GM19438 (cell line): ENCODE data around the gene NPFF.
"Not testable (repeated sequence)": the region's sequence is repeated elsewhere in the genome, so short reads cannot be mapped to it uniquely, and the experiment has no call there.

Experiments used
- ATAC-seq: cut with Tn5 transposase; IDR thresholded peaks from one replicate; pipeline ENCODE4 v1.9.1; 2021; ENCODE audit warnings: low read depth; ENCODE audit not compliant: unreplicated experiment

Gene NPFF

DNA sequence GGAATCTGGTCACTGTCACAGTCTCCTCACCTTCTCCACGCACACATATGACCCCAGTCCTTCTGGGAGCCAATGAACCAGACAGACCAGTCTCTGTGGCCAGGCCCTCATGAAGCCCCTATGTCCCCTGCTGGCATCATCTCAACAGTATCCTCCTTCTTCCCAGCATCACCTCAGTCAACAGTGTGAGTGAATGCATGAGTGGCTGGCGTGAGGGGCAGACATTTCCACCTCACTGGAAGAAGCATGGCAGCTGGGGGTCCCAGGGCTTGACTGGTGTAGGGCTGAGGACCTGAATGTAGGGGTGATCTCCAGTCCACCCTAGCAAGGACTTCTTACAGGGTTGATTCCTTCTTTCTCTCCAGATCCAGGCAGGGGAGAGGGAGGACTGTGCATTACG is 9.8 kb downstream of the NPFF start:
- no peak for ATAC-seq

DNA sequence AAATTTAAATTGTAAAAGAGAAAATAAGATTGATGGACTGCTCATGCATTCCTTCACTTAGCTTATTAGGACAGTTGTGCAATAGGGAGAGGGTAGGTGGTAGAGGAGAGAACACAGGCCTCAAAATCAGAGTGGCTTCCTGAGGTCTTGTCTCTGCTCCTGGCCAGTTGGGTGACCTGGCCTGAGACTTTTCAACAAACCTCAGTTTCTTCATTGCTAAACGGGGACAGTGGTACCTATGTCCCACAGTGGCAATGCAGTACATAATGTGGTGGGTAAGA is 10.6 kb downstream of the NPFF start:
- no peak for ATAC-seq

GRCh38 chr12:53495903-53496751 is 11.2 kb downstream of the NPFF start:
- ATAC-seq = no peak

- no peak for ATAC-seq
Observed at GRCh38 chr12:53493610-53494391, 13.5 kb downstream of the NPFF start.

DNA sequence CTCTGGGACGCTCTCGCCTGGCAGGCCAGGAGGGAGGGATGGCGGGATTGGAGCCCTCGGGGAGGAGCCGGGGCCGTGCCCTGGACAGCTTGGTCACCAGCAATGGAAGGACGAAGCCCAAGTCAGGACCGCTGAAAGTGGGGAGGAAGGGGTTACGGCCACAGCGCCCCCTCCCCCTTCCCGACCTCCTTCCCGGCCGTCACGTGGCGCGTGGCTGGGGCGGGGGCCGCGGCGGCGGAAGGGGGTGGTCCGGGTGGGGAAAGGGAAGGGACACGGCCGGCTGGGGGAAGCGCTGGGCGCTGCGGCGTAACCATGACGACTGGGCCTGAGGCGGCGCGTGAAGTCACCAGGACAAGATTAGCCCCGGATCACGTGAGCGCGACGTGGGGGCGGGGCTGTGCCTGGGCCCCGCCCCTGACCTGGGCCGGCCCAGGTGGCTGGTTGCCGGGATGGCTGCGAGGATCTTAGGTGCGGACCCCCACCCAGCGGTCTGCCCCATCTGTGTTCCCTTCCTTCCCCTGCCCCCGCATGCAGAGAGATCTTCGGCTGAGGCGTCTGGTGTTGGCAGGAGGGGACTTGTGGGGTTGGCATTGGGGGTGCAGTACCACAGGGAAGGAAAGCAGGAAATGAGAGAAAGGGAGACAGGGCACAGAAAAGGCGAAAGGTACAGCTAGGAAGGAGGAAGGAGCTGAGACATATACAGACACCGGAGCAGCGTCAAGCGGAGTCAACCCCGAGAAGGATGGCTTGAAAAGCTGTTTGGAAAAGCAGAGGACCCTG is 14.3 kb downstream of the NPFF start:
- peak; percentile 93 for ATAC-seq

DNA sequence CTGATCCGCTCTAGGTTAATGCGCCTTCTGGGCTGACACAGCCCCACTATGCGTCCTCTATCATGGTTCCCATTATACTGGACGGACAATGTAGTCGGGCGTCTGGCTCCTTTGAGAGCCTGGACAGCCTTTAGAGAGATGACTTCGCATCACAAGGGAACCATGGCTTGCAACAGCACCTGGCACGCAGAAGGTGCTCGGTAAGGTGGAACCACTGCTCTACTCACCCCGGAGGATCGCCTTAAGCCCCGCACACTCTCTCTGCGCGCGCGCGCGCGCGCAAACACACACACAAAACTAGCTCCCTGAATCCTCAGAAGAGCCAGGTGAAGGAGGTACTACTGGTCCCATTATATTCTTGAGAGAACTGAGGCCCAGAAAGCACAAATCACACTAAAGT is 15.1 kb downstream of the NPFF start:
- no peak for ATAC-seq

- no peak for ATAC-seq
Observed at GRCh38 chr12:53489242-53489864, 17.9 kb downstream of the NPFF start.

- ATAC-seq = no peak
Observed at GRCh38 chr12:53486736-53487487, 20.4 kb downstream of the NPFF start.

GRCh38 chr12:53485955-53486735 is 21.1 kb downstream of the NPFF start:
- ATAC-seq = no peak

- no peak for ATAC-seq
Observed at GRCh38 chr12:53484686-53485575, 22.4 kb downstream of the NPFF start.

- no peak for ATAC-seq
Observed at GRCh38 chr12:53483979-53484377, 23.3 kb downstream of the NPFF start.

- ATAC-seq = no peak
Observed at GRCh38 chr12:53483225-53483978, 23.9 kb downstream of the NPFF start.

GRCh38 chr12:53482626-53483168 is 24.6 kb downstream of the NPFF start:
- ATAC-seq = no peak

GRCh38 chr12:53481939-53482586 is 25.2 kb downstream of the NPFF start:
- no peak for ATAC-seq

GRCh38 chr12:53481458-53481857 is 25.8 kb downstream of the NPFF start:
- ATAC-seq = not testable (repeated sequence)

DNA sequence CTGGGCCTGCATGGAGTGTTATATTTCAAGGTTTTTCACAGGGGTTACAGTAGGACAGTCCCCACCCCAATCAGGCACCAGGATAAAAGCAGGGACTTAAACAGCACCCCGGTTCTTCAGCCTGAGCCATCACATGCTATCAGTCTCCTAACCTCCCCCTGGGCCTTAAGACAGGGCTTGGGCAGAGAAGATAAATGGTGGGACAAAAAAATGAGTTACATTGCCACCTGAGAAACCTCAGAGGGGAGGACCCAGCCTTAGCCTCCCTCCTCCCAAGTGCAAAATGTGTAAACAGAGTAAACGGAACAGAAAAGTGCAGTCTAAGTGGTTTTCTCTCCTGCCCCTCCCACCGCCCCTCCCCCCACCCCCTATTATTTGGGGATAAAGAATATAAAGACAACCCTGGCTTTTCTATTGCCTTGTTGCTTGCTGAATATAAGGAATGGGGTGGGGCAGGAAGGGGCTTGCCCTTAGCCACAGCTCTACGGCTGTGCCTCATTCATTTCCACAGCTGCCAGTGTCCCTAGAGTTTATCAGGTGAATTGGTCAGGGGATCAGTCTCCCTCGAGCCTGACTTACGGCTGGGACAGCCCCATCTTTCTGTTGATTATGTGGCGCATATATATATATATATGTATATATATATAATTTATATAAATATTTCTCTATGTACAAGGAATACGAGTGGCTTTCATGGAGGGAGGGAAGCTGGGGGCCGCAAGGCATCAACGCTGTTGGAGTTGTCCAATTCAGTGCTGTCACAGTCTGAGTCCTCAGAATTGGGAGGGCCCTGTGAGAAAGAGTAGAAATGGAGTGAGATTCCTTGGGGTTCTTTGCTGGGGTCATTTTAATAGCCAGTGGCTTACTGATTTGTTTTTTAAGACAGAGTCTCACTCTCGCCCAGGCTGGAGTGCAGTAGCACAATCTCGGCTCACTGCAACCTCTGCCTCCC is 26.5 kb downstream of the NPFF start:
- ATAC-seq = no peak
